ENCODE data around the gene KCP. TPM values are rescaled to one million over a fixed set of nuclear protein-coding genes. Genes with fewer than 3 reads are reported as not detected.
A peak's percentile ranks its signal among the peaks of the same experiment; 100 is the strongest.

The KCP gene
- total and polyA plus RNA-seq, 2 of the 13 experiments (the other 11 are each of a cell fraction or from before 2014, with no cell fraction given): 0.37 to 1.0 TPM

GRCh38 chr7:128827971-128828711, 82.4 kb downstream of the KCP start:
- Histone ChIP-seq H3K9ac (ENCODE audit: insufficient read depth, low read depth, low read length) (0 out of 2 replicates have a peak overlapping the region, but pooled peaks have one; percentile 12), H2AFZ (ENCODE audit: low read length) (no peak overlapping the region), H3K4me2 (ENCODE audit: low read depth, low read length) (peak overlapping the region; percentile 82), H3K36me3 (replicated peaks in 1 of 2; ENCODE audit: control insufficient read depth in 1 of 2, insufficient read depth in 2 of 2, low read length in 2 of 2) (no peaks in the 10 kb centered on the region), H4K20me1 (ENCODE audit: insufficient read depth, low read length) (no peaks in the 10 kb centered on the region), H3K9me3 (ENCODE audit: low read length) (no peaks in the 10 kb centered on the region), H3K4me3 (replicated peaks in 1 of 3; ENCODE audit: insufficient read depth in 1 of 3, low read depth in 2 of 3, low read length in 3 of 3) (peak overlapping the region; percentile 17 to 53 (median 27); a peak in 4 of 6 replicates), H3K27me3 (ENCODE audit: control insufficient read depth in 1 of 2, insufficient read depth in 2 of 2, low read length in 2 of 2) (peaks cover 2 to 20% of the 10 kb centered on the region in 2 experiments; a peak in 4 of 5 replicates), H3K4me1 (ENCODE audit: insufficient read depth, low read length) (peaks cover 40% of the 10 kb centered on the region), H3K79me2 (ENCODE audit: insufficient read depth, low read length) (no peaks in the 10 kb centered on the region), H3K27ac (ENCODE audit: extremely low read length, insufficient read depth, low read length) (no peak overlapping the region)
- intact Hi-C loops (cut with micrococcal nuclease; ENCODE audit: unreplicated experiment): no loop called here
- CTCF ChIA-PET (ENCODE audit: low intra/inter-chr PET ratio, low total read pairs): no interaction called here
- ATAC-seq: peak; percentile 84
- no TSS peak for BruUV-seq (replicated peaks)
- POLR2A ChIA-PET: interaction anchor here (0.6 to 2.1 kb wide), 2 partner anchors 14 to 35 kb away, joined by 3 to 7 read pairs; partner anchors contain the start of gene ATP6V1F
- no peak for FAIRE-seq
- WGBS (ENCODE audit: low lambda C conversion rate): 9% methylated on average over 9 of the region's 10 CpGs
- in situ Hi-C loops (cut with HindIII; ENCODE audit: extremely low pct_ligation_motif_present, low pct_unique_long_range_greater_than_20kb): no loop called here
- DNase-seq (ENCODE audit: low spot score): peak; percentile 20
- no peak for TF ChIP-seq GPBP1L1 (CRISPR knock-in tag; IDR thresholded peaks at IDR 0.05)
- TF ChIP-seq FOXK1 (CRISPR knock-in tag; IDR thresholded peaks at IDR 0.05; ENCODE audit: borderline replicate concordance, low read depth): no peak
- peak; percentile 80 for TF ChIP-seq HNF4A (CRISPR knock-in tag; IDR thresholded peaks at IDR 0.05)
- no peak for TF ChIP-seq ZC3H13 (CRISPR knock-in tag; IDR thresholded peaks at IDR 0.05)
- TF ChIP-seq PBX3 (CRISPR knock-in tag; IDR thresholded peaks at IDR 0.05; ENCODE audit: borderline replicate concordance): no peak
- TF ChIP-seq ZNF687 (CRISPR knock-in tag; IDR thresholded peaks at IDR 0.05): peak; percentile 38; the same call in 1 of the 2 replicates
- TF ChIP-seq ZNF605 (CRISPR knock-in tag; IDR thresholded peaks at IDR 0.05): no peak
- no peak for TF ChIP-seq ZBTB14 (CRISPR knock-in tag; IDR thresholded peaks at IDR 0.05)
- no peak for TF ChIP-seq ZBTB3 (CRISPR knock-in tag; IDR thresholded peaks at IDR 0.05; ENCODE audit: borderline replicate concordance, low read depth)
- no peak for TF ChIP-seq HMG20A (CRISPR knock-in tag; IDR thresholded peaks at IDR 0.05; ENCODE audit: borderline replicate concordance)
- no peak for TF ChIP-seq BRCA1 (CRISPR knock-in tag; IDR thresholded peaks at IDR 0.05)
- TF ChIP-seq KDM1A (CRISPR knock-in tag; IDR thresholded peaks at IDR 0.05): no peak
